HCT116 (cell line): ENCODE measurements around the gene TLE4. TPM values are rescaled to one million over a fixed set of nuclear protein-coding genes. Genes with fewer than 3 reads are reported as not detected.

ENCODE experiments used
- ATAC-seq: fragments of 200-7000 bp; cut with Tn5 transposase; 2 replicates; pipeline ENCODE4 v1.9.1; 2020; ENCODE audit warnings: mild to moderate bottlenecking, moderate library complexity
- BruUV-seq: library from RNA; stranded (reverse); fragments of 400-500 nt; replicated peaks from 2 replicates; lab custom pipeline; 2021; lab: Mats Ljungman, UMichigan
- CTCF ChIA-PET: fragments of 300-600 bp; sonication (Branson Sonifier 250); formaldehyde crosslinking; loops from one replicate; lab custom pipeline; 2021; ENCODE audit warnings: antibody characterized with exemption; lab: Charles Lee
- POLR2A ChIA-PET: fragments of 300-600, 350-600 bp; sonication (Branson Sonifier 250); formaldehyde crosslinking; loops from one replicate; lab custom pipeline; 2021; ENCODE audit warnings: antibody characterized with exemption; lab: Charles Lee
- RAD21 ChIA-PET, 2 experiments: fragments of 300-600 bp; sonication (Branson Sonifier 250); formaldehyde crosslinking; loops; one replicate each; lab custom pipeline; 2023; ENCODE audit warnings: low total read pairs in 2 of 2; ENCODE audit not compliant: uncharacterized antibody in 2 of 2, unreplicated experiment in 2 of 2, low non-redundant PET in 1 of 2; lab: Charles Lee
- DNase-seq: peaks from one replicate; pipeline ENCODE4 v3.0.0-alpha.2; 2010; ENCODE audit warnings: low read depth, low spot score
- H2AFZ ChIP-seq: fragments of 200-600 bp; shearing (Covaris generic), sonication (generic); 2 replicates; pipeline ENCODE4 v1.6.1; 2017; ENCODE audit warnings: low read depth, mixed run types, mixed read lengths, antibody characterized with exemption, low read length; ENCODE audit not compliant: poor library complexity, severe bottlenecking
- H3K27ac ChIP-seq: 2 replicates; pipeline ENCODE4 v1.5.1; 2012; ENCODE audit warnings: low read depth, low read length
- H3K27me3 ChIP-seq: fragments of 200-600 bp; sonication (generic); 2 replicates; pipeline ENCODE4 v1.6.1; 2016; ENCODE audit warnings: mixed run types, low read length, mixed read lengths; ENCODE audit not compliant: insufficient read depth
- H3K36me3 ChIP-seq, 2 experiments: fragments of 200-500 bp in 1 of 2; fragments of 200-600 bp in 1 of 2; sonication (Bioruptor generic) in 1 of 2; sonication (generic) in 1 of 2; 2 replicates each; pipeline versions ENCODE4 v1.5.1 to v1.6.1; 2014 to 2016; ENCODE audit warnings: low read length in 2 of 2, inconsistent platforms in 1 of 2, mixed read lengths in 1 of 2, mixed run types in 1 of 2; ENCODE audit not compliant: insufficient read depth in 2 of 2, control insufficient read depth in 1 of 2
- H3K4me1 ChIP-seq, 2 experiments: fragments of 200-600 bp in 1 of 2; sonication (generic) in 1 of 2; 2 replicates each; pipeline versions ENCODE4 v1.5.1 to v1.6.1; 2012 to 2017; ENCODE audit warnings: low read length in 2 of 2, inconsistent platforms in 1 of 2, mild to moderate bottlenecking in 1 of 2, mixed read lengths in 1 of 2, mixed run types in 1 of 2, moderate library complexity in 1 of 2; ENCODE audit not compliant: insufficient read depth in 2 of 2, control insufficient read depth in 1 of 2
- H3K4me2 ChIP-seq: fragments of 200-600 bp; sonication (generic); 2 replicates; pipeline ENCODE4 v1.6.1; 2017; ENCODE audit warnings: mixed run types, low read length, mixed read lengths
- H3K4me3 ChIP-seq, 2 experiments: fragments of 200-600 bp in 1 of 2; sonication (generic) in 1 of 2; replicated peaks in 1 of 2; 2 replicates each; pipeline ENCODE4 v1.5.1; 2011 to 2016; ENCODE audit warnings: low read length in 2 of 2, control low read depth in 1 of 2, low read depth in 1 of 2, mild to moderate bottlenecking in 1 of 2, mixed read lengths in 1 of 2, mixed run types in 1 of 2
- H3K79me2 ChIP-seq: fragments of 200-600 bp; sonication (generic); 2 replicates; pipeline ENCODE4 v1.6.1; 2017; ENCODE audit warnings: mild to moderate bottlenecking, mixed run types, low read length, moderate library complexity, mixed read lengths; ENCODE audit not compliant: insufficient read depth
- H3K9ac ChIP-seq: fragments of 200-600 bp; sonication (generic); 2 replicates; pipeline ENCODE4 v1.6.1; 2016; ENCODE audit warnings: low read length, mixed read lengths
- H3K9me2 ChIP-seq: fragments of 200-600 bp; sonication (generic), shearing (Covaris generic); 2 replicates; pipeline ENCODE4 v1.6.1; 2017; ENCODE audit warnings: mixed run types, mild to moderate bottlenecking, moderate library complexity; ENCODE audit not compliant: insufficient read depth
- H3K9me3 ChIP-seq, 2 experiments: fragments of 200-500 bp in 1 of 2; fragments of 200-600 bp in 1 of 2; sonication (Bioruptor generic) in 1 of 2; sonication (generic) in 1 of 2; 2 replicates each; pipeline ENCODE4 v1.6.1; 2014 to 2017; ENCODE audit warnings: low read length in 2 of 2, mixed read lengths in 2 of 2, inconsistent platforms in 1 of 2, low read depth in 1 of 2, mild to moderate bottlenecking in 1 of 2, mixed run types in 1 of 2, moderate library complexity in 1 of 2; ENCODE audit not compliant: control insufficient read depth in 1 of 2, insufficient read depth in 1 of 2
- H4K20me1 ChIP-seq: fragments of 200-600 bp; sonication (generic), shearing (Covaris generic); 2 replicates; pipeline ENCODE4 v1.6.1; 2017; ENCODE audit warnings: mixed run types, mild to moderate bottlenecking, moderate library complexity; ENCODE audit not compliant: insufficient read depth
- ATF3 ChIP-seq: IDR thresholded peaks from 2 replicates; pipeline ENCODE4 v1.6.1; 2012
- EGR1 ChIP-seq: IDR thresholded peaks from 2 replicates; pipeline ENCODE4 v1.6.1; 2012; ENCODE audit warnings: low read depth
- EZH2phosphoT487 ChIP-seq: fragments of 200-600 bp; IDR thresholded peaks from 2 replicates; pipeline ENCODE4 v1.6.1; 2018; ENCODE audit warnings: antibody characterized with exemption, borderline replicate concordance
- FOSL1 ChIP-seq: IDR thresholded peaks from 2 replicates; pipeline ENCODE4 v1.6.1; 2012; ENCODE audit warnings: low read depth
- MAX ChIP-seq: IDR thresholded peaks from 2 replicates; pipeline ENCODE4 v1.6.1; 2012
- RAD21 ChIP-seq: IDR thresholded peaks from 2 replicates; pipeline ENCODE4 v1.6.1; 2012; ENCODE audit warnings: low read depth, mild to moderate bottlenecking
- SP1 ChIP-seq: IDR thresholded peaks from 2 replicates; pipeline ENCODE4 v1.6.1; 2012; ENCODE audit warnings: low read depth
- SRF ChIP-seq: IDR thresholded peaks from 2 replicates; pipeline ENCODE4 v1.6.1; 2012; ENCODE audit warnings: low read depth
- TCF7L2 ChIP-seq: IDR thresholded peaks from 2 replicates; pipeline ENCODE4 v1.7.0; 2011; ENCODE audit warnings: borderline replicate concordance, inconsistent platforms; ENCODE audit not compliant: insufficient read depth, insufficient read length; ENCODE audit errors: extremely low read depth
- YY1 ChIP-seq: IDR thresholded peaks from 2 replicates; pipeline ENCODE4 v1.6.1; 2011; ENCODE audit warnings: low read length, low read depth, moderate library complexity, mild to moderate bottlenecking; ENCODE audit not compliant: insufficient replicate concordance; ENCODE audit errors: extremely low read depth
- ZFX ChIP-seq: fragments of 450-650 bp; IDR thresholded peaks from 2 replicates; pipeline ENCODE4 v1.6.1; 2017
- intact Hi-C: fragments of 100-400 bp; cut with micrococcal nuclease; formaldehyde crosslinking; loops from 2 replicates; pipeline ENCODE4 v1.10.0; 2022
- total RNA-seq: library from RNA; stranded (reverse); gene quantifications from one replicate; pipeline ENCODE4 v1.2.1, GENCODE V29; 2021; ENCODE audit not compliant: unreplicated experiment
- TF ChIP-seq, protein P1 (sequence below): IDR thresholded peaks from 2 replicates; pipeline ENCODE4 v1.6.1; 2012; ENCODE audit warnings: low read depth
- TF ChIP-seq, protein P2 (sequence below): IDR thresholded peaks from 2 replicates; pipeline ENCODE4 v1.6.1; 2011; ENCODE audit warnings: mild to moderate bottlenecking, low read length, moderate library complexity; ENCODE audit not compliant: insufficient replicate concordance; ENCODE audit errors: extremely low read depth

Gene TLE4
- total RNA-seq, 1 experiment from 2014 or later = 0.39 TPM

DNA sequence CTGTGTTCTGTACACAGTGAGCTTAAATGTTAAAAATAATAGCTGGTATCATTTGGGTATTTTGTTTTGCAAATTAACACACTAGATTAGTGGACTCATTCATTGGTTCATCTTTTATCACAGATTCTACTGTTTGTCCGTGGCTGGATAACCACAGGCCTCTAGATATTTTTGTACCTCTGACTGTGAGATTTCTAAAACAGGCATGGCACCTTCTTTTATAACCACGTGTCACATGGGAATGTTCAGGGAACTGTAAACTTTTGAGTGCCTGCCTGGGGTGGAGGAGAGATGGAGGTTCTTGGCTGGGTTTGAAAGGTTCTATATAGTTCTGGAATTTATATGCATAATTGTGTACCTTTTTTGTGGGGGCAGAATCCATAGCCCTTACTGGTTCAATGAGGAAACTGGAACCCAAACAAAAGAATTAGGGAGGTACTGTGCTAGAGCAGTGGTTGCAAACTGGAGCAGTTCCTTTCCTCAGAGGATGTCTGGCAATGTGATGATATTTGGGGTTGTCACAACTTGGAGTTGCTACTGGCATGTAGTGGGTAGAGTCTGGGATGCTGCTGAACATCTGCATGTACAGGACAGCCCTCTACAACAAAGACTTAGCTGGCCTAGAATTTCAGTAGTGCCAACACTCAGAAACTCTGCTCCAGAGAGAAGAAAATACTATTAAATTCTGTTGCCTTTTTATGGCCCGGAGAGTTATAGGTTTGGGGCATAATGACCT is 16.9 kb downstream of the TLE4 start:
- ChIA-PET POLR2A (no interaction called here), CTCF (interaction anchor here (0.7 kb wide), 1 partner anchor 31 kb away, joined by 3 read pairs; no protein-coding TSS in a partner anchor), RAD21 (no interaction called here)
- no peak overlapping the region for H3K4me2 ChIP-seq
- H3K9ac ChIP-seq = no peak overlapping the region
- DNase-seq (no peak), ATAC-seq (no peak)
- no peaks in the 10 kb centered on the region for H3K36me3 ChIP-seq
- H3K27ac ChIP-seq = no peak overlapping the region
- H3K9me3 ChIP-seq = peaks cover 0 to 8% of the 10 kb centered on the region in 2 experiments; a peak in 2 of 4 replicates
- no peaks in the 10 kb centered on the region for H3K4me1 ChIP-seq
- no peaks in the 10 kb centered on the region for H3K79me2 ChIP-seq
- H2AFZ ChIP-seq = no peak overlapping the region
- no peaks in the 10 kb centered on the region for H3K9me2 ChIP-seq
- no peaks in the 10 kb centered on the region for H3K27me3 ChIP-seq
- BruUV-seq = no TSS peak
- no peak for TF ChIP-seq MAX
- no peak for TF ChIP-seq RAD21
- no peak for TF ChIP-seq FOSL1
- no peak for TF ChIP-seq YY1
- TF ChIP-seq EGR1 = no peak
- no peak for TF ChIP-seq SRF
- TF ChIP-seq ZFX = no peak
- H4K20me1 ChIP-seq = no peaks in the 10 kb centered on the region
- intact Hi-C loops = no loop called here
- no peak overlapping the region for H3K4me3 ChIP-seq

DNA sequence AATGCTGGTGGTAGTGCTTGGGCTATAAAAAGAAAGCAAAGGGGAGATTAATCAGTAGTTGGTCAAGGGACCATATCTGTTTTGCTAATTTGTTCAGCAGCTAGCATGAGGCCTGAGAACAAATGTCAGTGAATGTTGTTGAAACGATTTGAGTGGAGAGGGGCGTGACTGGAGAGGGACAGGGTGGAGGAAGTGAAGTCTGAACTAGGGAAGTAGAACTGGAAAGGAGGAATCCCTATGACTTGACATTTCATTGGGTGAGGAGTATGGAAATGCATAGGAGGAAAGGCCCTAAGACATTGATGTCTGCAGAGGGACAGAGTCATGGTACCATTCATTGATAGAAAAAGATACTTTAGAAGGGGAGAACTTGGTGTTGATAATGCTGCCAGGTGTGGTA is 19.7 kb downstream of the TLE4 start:
- no peak overlapping the region for H3K4me3 ChIP-seq
- intact Hi-C loops = no loop called here
- POLR2A ChIA-PET = no interaction called here
- H3K9me3 ChIP-seq = peaks cover 0 to 8% of the 10 kb centered on the region in 2 experiments; a peak in 2 of 4 replicates
- no peaks in the 10 kb centered on the region for H3K9me2 ChIP-seq
- H4K20me1 ChIP-seq = no peaks in the 10 kb centered on the region
- H3K4me2 ChIP-seq = no peak overlapping the region
- no peak overlapping the region for H3K9ac ChIP-seq
- CTCF ChIA-PET = no interaction called here
- no peak for DNase-seq
- no peaks in the 10 kb centered on the region for H3K79me2 ChIP-seq
- no peak for ATAC-seq
- no peak overlapping the region for H2AFZ ChIP-seq
- H3K27me3 ChIP-seq = no peaks in the 10 kb centered on the region
- BruUV-seq = no TSS peak
- RAD21 ChIA-PET = no interaction called here
- H3K36me3 ChIP-seq = no peaks in the 10 kb centered on the region
- no peaks in the 10 kb centered on the region for H3K4me1 ChIP-seq
- H3K27ac ChIP-seq = no peak overlapping the region
- TF ChIP-seq RAD21 = no peak
- no peak for TF ChIP-seq ATF3
- TF ChIP-seq TCF7L2 = no peak
- TF ChIP-seq, protein P1, sequence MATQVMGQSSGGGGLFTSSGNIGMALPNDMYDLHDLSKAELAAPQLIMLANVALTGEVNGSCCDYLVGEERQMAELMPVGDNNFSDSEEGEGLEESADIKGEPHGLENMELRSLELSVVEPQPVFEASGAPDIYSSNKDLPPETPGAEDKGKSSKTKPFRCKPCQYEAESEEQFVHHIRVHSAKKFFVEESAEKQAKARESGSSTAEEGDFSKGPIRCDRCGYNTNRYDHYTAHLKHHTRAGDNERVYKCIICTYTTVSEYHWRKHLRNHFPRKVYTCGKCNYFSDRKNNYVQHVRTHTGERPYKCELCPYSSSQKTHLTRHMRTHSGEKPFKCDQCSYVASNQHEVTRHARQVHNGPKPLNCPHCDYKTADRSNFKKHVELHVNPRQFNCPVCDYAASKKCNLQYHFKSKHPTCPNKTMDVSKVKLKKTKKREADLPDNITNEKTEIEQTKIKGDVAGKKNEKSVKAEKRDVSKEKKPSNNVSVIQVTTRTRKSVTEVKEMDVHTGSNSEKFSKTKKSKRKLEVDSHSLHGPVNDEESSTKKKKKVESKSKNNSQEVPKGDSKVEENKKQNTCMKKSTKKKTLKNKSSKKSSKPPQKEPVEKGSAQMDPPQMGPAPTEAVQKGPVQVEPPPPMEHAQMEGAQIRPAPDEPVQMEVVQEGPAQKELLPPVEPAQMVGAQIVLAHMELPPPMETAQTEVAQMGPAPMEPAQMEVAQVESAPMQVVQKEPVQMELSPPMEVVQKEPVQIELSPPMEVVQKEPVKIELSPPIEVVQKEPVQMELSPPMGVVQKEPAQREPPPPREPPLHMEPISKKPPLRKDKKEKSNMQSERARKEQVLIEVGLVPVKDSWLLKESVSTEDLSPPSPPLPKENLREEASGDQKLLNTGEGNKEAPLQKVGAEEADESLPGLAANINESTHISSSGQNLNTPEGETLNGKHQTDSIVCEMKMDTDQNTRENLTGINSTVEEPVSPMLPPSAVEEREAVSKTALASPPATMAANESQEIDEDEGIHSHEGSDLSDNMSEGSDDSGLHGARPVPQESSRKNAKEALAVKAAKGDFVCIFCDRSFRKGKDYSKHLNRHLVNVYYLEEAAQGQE = no peak
- TF ChIP-seq MAX = no peak
- no peak for TF ChIP-seq EZH2phosphoT487
- no peak for TF ChIP-seq SP1
- TF ChIP-seq, protein P2, sequence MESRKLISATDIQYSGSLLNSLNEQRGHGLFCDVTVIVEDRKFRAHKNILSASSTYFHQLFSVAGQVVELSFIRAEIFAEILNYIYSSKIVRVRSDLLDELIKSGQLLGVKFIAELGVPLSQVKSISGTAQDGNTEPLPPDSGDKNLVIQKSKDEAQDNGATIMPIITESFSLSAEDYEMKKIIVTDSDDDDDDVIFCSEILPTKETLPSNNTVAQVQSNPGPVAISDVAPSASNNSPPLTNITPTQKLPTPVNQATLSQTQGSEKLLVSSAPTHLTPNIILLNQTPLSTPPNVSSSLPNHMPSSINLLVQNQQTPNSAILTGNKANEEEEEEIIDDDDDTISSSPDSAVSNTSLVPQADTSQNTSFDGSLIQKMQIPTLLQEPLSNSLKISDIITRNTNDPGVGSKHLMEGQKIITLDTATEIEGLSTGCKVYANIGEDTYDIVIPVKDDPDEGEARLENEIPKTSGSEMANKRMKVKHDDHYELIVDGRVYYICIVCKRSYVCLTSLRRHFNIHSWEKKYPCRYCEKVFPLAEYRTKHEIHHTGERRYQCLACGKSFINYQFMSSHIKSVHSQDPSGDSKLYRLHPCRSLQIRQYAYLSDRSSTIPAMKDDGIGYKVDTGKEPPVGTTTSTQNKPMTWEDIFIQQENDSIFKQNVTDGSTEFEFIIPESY = no peak
- no peak for TF ChIP-seq EGR1
